NT2/D1 (cell line): Measurements from ENCODE around the gene SMC3.

Experiments used
- SUZ12 ChIP-seq: IDR thresholded peaks from 2 replicates; pipeline ENCODE4 v1.6.1; 2011; ENCODE audit not compliant: insufficient read length, insufficient read depth; ENCODE audit errors: extremely low read depth
- YY1 ChIP-seq: IDR thresholded peaks from 2 replicates; pipeline ENCODE4 v1.6.1; 2011; ENCODE audit not compliant: insufficient read length, insufficient read depth
- ZNF274 ChIP-seq: IDR thresholded peaks from 2 replicates; pipeline ENCODE4 v1.6.1; 2011; ENCODE audit warnings: mild to moderate bottlenecking, low read depth, low read length

GRCh38 chr10:110546499-110547110 is 20.9 kb upstream of the SMC3 start:
- TF ChIP-seq ZNF274 (no peak), YY1 (no peak), SUZ12 (no peak)
